Spinal cord (tissue), 10 donors: ENCODE measurements around the gene SCARF1. TPM values are rescaled to one million over a fixed set of nuclear protein-coding genes. Genes with fewer than 3 reads are reported as not detected.

Experiments used
- DNase-seq, 6 donors: peaks; one replicate each; pipeline versions ENCODE4 v3.0.0 to v3.0.0-alpha.2; 2013 to 2015; ENCODE audit warnings: low spot score in 6 of 6, low read depth in 4 of 6
- H3K27ac ChIP-seq: one replicate; pipeline ENCODE4 v1.5.1; 2013; ENCODE audit warnings: low read depth, low read length, control low read depth
- H3K27me3 ChIP-seq: one replicate; pipeline ENCODE4 v1.6.1; 2013; ENCODE audit warnings: low read length; ENCODE audit not compliant: control insufficient read depth, insufficient read depth
- H3K36me3 ChIP-seq: one replicate; pipeline ENCODE4 v1.6.1; 2013; ENCODE audit warnings: low read length; ENCODE audit not compliant: control insufficient read depth, insufficient read depth
- H3K4me1 ChIP-seq: one replicate; pipeline ENCODE4 v1.6.1; 2013; ENCODE audit warnings: low read length; ENCODE audit not compliant: control insufficient read depth, insufficient read depth
- H3K4me3 ChIP-seq: one replicate; pipeline ENCODE4 v1.5.1; 2013; ENCODE audit warnings: low read depth, low read length, control low read depth
- H3K9me3 ChIP-seq: one replicate; pipeline ENCODE4 v1.6.1; 2013; ENCODE audit warnings: low read length; ENCODE audit not compliant: control insufficient read depth, insufficient read depth
- WGBS: methylation state at CpG from one replicate; pipeline ENCODE4 v1.1.5; 2013; ENCODE audit warnings: missing lambda C conversion rate; ENCODE audit not compliant: insufficient coverage; 5-methylcytosine and 5-hydroxymethylcytosine counted together
- polyA plus RNA-seq, 2 donors: library from polyadenylated mRNA; unstranded; fragments of 120-200 nt; gene quantifications; one replicate each; pipeline ENCODE4 v1.2.1, GENCODE V29; 2013; ENCODE audit not compliant: insufficient read length in 2 of 2
- total RNA-seq, 2 donors: library from RNA; depleted of rRNA in 1 of 2; stranded (reverse); fragments of 120-200 nt in 1 of 2; fragments of >200 nt in 1 of 2; gene quantifications; one replicate each; pipeline versions ENCODE4 v1.2.3 to v1.2.4, GENCODE V29; 2013 to 2014
- donor health status: healthy.

SCARF1 gene
- total and polyA plus RNA-seq, 4 donors, result 4.2 to 10.7 (median 8.3) TPM

DNA sequence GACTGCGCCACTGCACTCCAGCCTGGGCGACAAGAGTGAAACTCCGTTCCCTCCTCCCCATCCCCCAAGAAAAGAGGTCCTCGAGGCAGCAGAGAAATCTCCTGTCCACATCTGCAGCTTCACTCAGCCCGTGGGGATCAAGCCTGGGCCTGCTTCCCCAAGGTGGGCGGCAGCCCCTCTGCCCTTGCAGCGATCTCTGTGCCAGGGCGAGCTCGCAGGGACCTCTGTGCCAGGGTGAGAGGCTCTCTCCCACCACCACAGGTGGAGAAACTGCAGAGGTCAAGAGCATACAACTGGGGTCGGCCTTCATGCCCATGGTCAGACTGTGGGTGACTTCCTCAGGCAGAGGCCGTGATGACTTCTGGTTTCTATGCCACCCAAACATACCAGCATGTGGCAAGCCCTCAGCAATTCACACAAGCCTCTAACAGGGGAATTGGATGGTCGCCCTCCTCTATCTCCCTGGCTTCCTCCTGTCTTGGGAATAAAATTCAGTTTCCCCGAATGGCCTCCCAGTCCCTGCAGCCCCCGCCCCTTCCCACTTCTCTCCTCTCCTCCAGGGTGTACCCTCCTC lies 22.4 kb downstream of the SCARF1 start:
- H3K4me1 ChIP-seq, result peaks cover 25% of the 10 kb centered on the region
- H3K4me3 ChIP-seq, result no peak overlapping the region
- H3K27me3 ChIP-seq, result no peaks in the 10 kb centered on the region
- no peaks in the 10 kb centered on the region for H3K9me3 ChIP-seq
- WGBS, result 92% methylated on average over 13 of the region's 14 CpGs
- no peak overlapping the region for H3K27ac ChIP-seq
- H3K36me3 ChIP-seq, result peaks cover 60% of the 10 kb centered on the region
- DNase-seq, result no peak

DNA sequence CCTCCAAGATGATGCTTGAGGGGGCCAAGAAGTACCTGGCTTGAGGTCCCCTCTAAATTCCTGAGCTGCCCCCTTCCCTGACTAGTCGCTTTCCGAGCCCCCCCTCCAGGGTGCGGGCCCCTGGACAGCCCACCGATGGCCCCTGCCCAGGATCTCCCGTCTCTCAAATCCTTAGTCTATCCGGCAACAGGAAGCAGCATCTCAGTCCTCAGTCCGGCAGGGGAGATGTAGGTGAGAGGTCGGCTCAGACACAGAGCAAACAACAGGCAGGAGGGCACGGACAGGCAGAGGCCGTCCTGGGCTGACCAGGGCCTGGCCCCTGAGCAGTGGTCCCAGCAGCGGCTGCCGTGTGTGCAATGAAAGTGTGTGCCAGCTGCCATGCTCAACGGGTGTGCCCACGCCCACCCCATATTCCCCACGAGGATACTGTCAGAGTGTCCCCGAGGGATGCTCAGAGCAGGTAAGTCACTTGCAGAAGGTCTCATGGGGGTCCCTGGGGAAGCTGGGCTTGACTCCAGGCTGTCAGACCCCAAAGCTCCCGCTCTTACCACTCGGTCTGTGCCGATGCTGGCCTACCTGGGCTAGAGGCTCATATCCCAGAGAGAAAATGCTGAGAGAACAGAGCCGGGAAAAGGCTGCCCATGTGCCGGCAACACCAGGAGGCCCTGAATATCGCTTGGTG lies 24.1 kb downstream of the SCARF1 start:
- no peak for DNase-seq
- WGBS, result 83% methylated on average over 22 of the region's 22 CpGs
- H3K27ac ChIP-seq, result peak overlapping the region; percentile 15
- peaks cover 10% of the 10 kb centered on the region for H3K4me1 ChIP-seq
- H3K36me3 ChIP-seq, result peaks cover 72% of the 10 kb centered on the region
- no peaks in the 10 kb centered on the region for H3K9me3 ChIP-seq
- H3K27me3 ChIP-seq, result no peaks in the 10 kb centered on the region
- H3K4me3 ChIP-seq, result no peak overlapping the region

DNA sequence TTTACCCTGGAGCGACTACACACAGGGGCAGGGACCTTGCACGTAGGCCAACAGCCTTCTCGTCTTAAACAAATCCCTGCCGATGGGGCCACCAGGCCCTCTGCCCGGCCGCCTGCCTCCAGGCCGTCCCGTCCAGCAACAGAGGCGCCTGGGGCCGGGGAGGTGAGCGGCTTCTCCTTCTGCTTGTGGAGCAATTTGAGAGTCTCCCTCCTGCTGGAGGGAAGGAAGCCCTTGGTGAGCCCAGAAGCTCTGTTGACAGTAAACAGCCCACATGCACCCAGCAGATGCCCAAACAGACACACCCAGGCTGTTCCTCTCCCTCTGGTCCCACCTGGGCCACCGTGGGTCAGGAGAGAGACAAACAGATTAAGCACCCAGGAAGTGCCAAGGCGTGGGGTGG lies 25.0 kb downstream of the SCARF1 start:
- Histone ChIP-seq H3K36me3 (peaks cover 78% of the 10 kb centered on the region), H3K4me1 (peaks cover 7% of the 10 kb centered on the region), H3K27ac (no peak overlapping the region), H3K27me3 (no peaks in the 10 kb centered on the region), H3K4me3 (no peak overlapping the region), H3K9me3 (no peaks in the 10 kb centered on the region)
- WGBS, result 90% methylated on average over 12 of the region's 13 CpGs
- DNase-seq, result no peak

DNA sequence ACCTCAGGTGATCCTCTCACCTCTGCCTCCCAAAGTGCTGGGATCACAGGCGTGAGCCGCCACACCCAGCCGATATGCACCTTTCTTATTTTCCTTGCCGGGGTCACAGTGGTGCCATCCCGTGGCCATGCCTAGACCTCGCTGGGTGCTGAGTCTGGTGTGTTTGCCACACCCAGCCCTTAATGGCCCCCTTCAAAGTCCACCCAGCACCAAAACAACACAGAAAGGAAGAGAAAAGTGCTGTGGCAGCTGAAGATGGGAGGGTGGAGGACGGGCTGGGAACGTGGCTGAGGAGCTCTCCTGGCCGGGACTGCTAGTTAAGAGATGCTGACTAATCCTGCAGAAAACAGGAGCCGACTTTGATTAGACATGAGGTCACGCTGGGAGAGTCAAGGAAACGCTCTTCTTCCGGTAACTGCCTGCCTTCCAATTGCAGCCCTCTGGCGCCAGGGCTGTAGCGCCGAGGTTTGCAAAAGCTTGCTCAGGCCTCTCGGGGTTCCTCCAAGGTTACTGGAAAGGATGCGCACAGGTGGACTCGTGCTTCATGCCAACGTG lies 27.8 kb downstream of the SCARF1 start:
- Histone ChIP-seq H3K27ac (no peak overlapping the region), H3K4me3 (no peak overlapping the region), H3K27me3 (no peaks in the 10 kb centered on the region), H3K9me3 (no peaks in the 10 kb centered on the region), H3K4me1 (peaks cover 7% of the 10 kb centered on the region), H3K36me3 (peaks cover 79% of the 10 kb centered on the region)
- DNase-seq, result no peak
- 79% methylated on average over 18 of the region's 20 CpGs for WGBS

DNA sequence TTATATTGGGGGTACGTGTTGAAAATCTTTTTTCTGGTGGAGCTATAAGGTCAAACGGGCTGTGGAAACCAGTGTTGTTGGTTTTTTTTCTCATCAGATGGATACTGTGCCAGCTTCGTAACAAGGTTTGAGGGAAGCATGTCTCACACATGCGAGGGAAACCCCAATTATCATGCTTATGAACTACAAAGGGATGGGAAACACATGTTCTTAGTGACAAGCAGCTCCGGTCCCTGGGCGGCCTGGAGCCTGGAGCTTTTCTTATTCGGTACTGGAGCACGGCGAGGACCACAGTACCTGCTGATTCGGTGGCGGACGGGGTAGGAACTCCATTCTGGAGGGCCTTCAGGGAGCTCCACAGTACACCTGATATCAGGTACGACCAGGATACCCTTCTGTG lies 29.4 kb downstream of the SCARF1 start:
- Histone ChIP-seq H3K27ac (no peak overlapping the region), H3K27me3 (no peaks in the 10 kb centered on the region), H3K9me3 (no peaks in the 10 kb centered on the region), H3K4me3 (no peak overlapping the region), H3K4me1 (peaks cover 8% of the 10 kb centered on the region), H3K36me3 (peaks cover 83% of the 10 kb centered on the region)
- 87% methylated on average over 10 of the region's 13 CpGs for WGBS
- no peak for DNase-seq

DNA sequence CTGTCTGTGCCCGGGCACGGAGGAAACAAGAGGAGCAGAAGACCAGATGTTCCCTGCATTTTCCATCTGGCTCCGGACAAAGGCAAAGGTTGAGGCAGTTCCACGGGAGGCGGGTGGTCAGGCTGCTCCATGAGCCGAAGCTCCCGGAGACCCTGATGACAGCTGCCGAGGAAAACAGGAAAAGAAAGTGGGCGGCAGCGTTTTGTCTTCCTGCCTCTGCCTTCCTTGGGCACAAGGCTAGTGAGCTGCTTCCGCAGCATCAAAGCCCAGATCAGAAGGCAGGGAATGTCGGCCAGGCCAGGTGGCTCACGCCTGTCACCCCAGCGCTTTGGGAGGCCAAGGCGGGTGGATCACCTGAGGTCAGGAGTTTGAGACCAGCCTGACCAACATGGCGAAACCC lies 33.1 kb downstream of the SCARF1 start:
- WGBS, result 80% methylated on average over 15 of the region's 16 CpGs
- Histone ChIP-seq H3K9me3 (no peaks in the 10 kb centered on the region), H3K27ac (no peak overlapping the region), H3K36me3 (peaks cover 75% of the 10 kb centered on the region), H3K27me3 (no peaks in the 10 kb centered on the region), H3K4me3 (no peak overlapping the region), H3K4me1 (peaks cover 20% of the 10 kb centered on the region)
- DNase-seq, result no peak

DNA sequence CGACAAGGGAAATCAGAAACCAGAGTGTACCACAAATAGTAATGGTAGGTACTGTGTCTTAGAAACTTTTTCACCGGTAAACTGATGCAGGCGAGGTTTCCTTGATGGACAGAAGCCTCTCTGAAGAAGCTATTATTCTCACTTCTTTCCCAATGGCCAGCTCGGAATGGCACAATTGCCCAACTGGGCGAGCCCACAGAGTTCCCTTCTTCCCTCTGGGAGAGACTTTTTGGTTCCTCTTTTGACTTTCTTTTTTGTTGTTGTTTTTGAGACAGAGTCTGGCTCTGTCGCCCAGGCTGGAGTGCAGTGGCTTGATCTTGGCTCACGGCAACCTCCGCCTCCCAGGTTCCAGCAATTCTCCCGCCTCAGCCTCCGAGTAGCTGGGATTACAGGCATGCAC lies 33.8 kb downstream of the SCARF1 start:
- WGBS, result 91% methylated on average over 3 of the region's 10 CpGs
- DNase-seq, result no peak
- H3K27ac ChIP-seq, result no peak overlapping the region
- H3K36me3 ChIP-seq, result peaks cover 71% of the 10 kb centered on the region
- H3K4me1 ChIP-seq, result peaks cover 27% of the 10 kb centered on the region
- no peak overlapping the region for H3K4me3 ChIP-seq
- no peaks in the 10 kb centered on the region for H3K9me3 ChIP-seq
- no peaks in the 10 kb centered on the region for H3K27me3 ChIP-seq

DNA sequence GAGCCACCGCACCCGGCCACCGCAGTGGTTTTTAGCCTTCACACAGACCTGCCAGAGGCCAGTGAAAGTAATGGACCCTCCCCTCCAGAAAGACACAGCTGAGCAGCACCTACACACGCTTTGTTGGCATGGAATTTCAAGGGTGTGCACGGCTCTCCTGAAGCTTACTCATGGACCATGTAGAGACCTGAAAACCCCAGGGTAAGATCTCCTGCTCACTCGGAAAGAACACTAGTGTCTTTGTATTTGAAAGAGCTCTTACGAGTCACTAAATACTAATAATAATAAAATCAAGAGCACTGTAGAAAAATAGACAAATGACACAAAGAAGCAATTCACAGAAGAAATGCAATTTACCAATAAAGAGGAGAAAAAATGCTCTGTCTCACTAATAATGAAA lies 36.9 kb downstream of the SCARF1 start:
- Histone ChIP-seq H3K27ac (no peak overlapping the region), H3K9me3 (no peaks in the 10 kb centered on the region), H3K4me3 (no peak overlapping the region), H3K36me3 (peaks cover 67% of the 10 kb centered on the region), H3K27me3 (no peaks in the 10 kb centered on the region), H3K4me1 (peaks cover 51% of the 10 kb centered on the region)
- WGBS, result 90% methylated on average over 2 of the region's 7 CpGs
- no peak for DNase-seq

DNA sequence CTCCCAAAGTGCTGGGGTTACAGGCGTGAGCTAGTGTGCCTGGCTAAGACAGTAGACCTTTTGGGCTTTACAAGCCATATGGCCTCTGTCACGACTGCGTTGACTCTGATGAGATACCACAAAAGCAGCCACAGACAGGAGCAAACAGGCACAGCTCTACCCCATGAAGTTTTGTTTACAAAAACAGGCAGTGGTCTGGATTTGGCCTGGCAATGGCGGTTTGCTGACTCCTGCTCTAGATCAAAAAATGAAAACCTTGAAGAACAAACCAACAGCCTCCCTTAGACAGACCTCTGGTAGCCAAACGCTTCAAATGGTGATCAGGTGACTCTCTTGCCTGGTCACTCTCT lies 37.6 kb downstream of the SCARF1 start:
- Histone ChIP-seq H3K4me3 (no peak overlapping the region), H3K9me3 (no peaks in the 10 kb centered on the region), H3K36me3 (peaks cover 64% of the 10 kb centered on the region), H3K4me1 (peaks cover 51% of the 10 kb centered on the region), H3K27me3 (no peaks in the 10 kb centered on the region), H3K27ac (peak overlapping the region; percentile 79)
- 91% methylated on average over 4 of the region's 5 CpGs for WGBS
- DNase-seq, result no peak
